Osteocyte (in vitro differentiated cells): ENCODE measurements around the gene NRP2. TPM values are rescaled to one million over a fixed set of nuclear protein-coding genes. Genes with fewer than 3 reads are reported as not detected.
A peak's percentile ranks its signal among the peaks of the same experiment; 100 is the strongest.

ENCODE experiments used
- DNase-seq: peaks from one replicate; pipeline ENCODE4 v3.0.0; 2021; ENCODE audit warnings: mixed read lengths; ENCODE audit not compliant: unreplicated experiment; ENCODE audit errors: extremely low spot score
- H3K27ac Mint-ChIP-seq: one replicate; pipeline ENCODE4 v1.8.0; 2021; ENCODE audit warnings: mild to moderate bottlenecking, mixed read lengths; ENCODE audit not compliant: unreplicated experiment
- H3K27me3 Mint-ChIP-seq: one replicate; pipeline ENCODE4 v1.8.0; 2021; ENCODE audit warnings: mixed read lengths; ENCODE audit not compliant: unreplicated experiment
- H3K36me3 Mint-ChIP-seq: one replicate; pipeline ENCODE4 v1.8.0; 2021; ENCODE audit warnings: mixed read lengths; ENCODE audit not compliant: unreplicated experiment
- H3K4me1 Mint-ChIP-seq: one replicate; pipeline ENCODE4 v1.8.0; 2021; ENCODE audit warnings: mixed read lengths; ENCODE audit not compliant: unreplicated experiment
- H3K4me3 Mint-ChIP-seq: one replicate; pipeline ENCODE4 v1.8.0; 2021; ENCODE audit warnings: mild to moderate bottlenecking, moderate library complexity, mixed read lengths; ENCODE audit not compliant: unreplicated experiment
- H3K9me3 Mint-ChIP-seq: one replicate; pipeline ENCODE4 v1.8.0; 2021; ENCODE audit warnings: mixed read lengths; ENCODE audit not compliant: unreplicated experiment
- total RNA-seq: library from RNA; stranded (reverse); gene quantifications from 2 replicates; pipeline ENCODE4 v1.2.1, GENCODE V29; 2021
- TF ChIP-seq, protein P1 (sequence below): fragments of 200-600 bp; sonication (generic); IDR thresholded peaks from 2 replicates; pipeline ENCODE4 v1.5.0; 2021; ENCODE audit warnings: antibody characterized with exemption, mild to moderate bottlenecking, moderate library complexity

Gene NRP2
- total RNA-seq, 1 donor from 2014 or later = 52.4 TPM

DNA sequence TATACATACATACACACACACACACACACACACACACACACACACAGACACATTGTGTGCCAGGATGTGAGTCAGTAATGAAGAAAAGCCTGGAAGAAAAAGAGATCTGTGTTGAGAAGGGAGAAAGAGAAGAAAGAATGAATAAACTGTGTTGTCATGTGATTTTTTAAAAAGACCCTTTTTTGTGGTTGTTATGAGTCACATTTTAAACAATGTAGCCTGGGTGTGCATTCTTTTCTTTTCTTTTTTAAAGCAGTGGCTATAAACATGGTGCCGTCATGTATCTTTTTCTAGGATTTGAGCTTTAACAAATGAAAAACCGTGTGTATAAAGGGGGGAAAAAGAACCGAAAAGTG is 87.2 kb downstream of the NRP2 start:
- Mint-ChIP-seq H3K27ac (peak overlapping the region; percentile 56), H3K36me3 (peaks cover 9% of the 10 kb centered on the region), H3K4me3 (no peak overlapping the region), H3K9me3 (no peaks in the 10 kb centered on the region), H3K4me1 (peaks cover 31% of the 10 kb centered on the region), H3K27me3 (no peaks in the 10 kb centered on the region)
- TF ChIP-seq, protein P1, sequence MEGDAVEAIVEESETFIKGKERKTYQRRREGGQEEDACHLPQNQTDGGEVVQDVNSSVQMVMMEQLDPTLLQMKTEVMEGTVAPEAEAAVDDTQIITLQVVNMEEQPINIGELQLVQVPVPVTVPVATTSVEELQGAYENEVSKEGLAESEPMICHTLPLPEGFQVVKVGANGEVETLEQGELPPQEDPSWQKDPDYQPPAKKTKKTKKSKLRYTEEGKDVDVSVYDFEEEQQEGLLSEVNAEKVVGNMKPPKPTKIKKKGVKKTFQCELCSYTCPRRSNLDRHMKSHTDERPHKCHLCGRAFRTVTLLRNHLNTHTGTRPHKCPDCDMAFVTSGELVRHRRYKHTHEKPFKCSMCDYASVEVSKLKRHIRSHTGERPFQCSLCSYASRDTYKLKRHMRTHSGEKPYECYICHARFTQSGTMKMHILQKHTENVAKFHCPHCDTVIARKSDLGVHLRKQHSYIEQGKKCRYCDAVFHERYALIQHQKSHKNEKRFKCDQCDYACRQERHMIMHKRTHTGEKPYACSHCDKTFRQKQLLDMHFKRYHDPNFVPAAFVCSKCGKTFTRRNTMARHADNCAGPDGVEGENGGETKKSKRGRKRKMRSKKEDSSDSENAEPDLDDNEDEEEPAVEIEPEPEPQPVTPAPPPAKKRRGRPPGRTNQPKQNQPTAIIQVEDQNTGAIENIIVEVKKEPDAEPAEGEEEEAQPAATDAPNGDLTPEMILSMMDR = no peak
- no peak for DNase-seq

DNA sequence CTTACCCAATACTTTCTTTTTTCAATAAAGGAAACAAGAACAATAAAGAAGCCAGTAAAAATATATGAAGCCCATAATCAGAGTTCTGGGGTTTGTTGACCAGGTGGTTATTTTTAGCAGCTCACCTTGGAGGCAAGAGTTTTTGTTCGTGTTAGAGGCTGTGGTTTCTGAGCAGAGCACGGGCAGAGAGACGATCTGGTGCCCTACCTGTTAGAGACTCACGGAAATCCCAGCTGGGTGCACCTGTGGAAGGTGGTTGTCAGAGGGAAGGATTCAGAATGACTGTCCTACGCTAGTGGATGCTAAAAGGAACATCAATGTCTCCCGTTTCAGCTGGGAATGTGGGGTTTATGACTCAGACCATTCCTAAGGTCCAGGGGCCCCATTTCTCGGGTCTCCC is 87.6 kb downstream of the NRP2 start:
- Mint-ChIP-seq H3K36me3 (peaks cover 9% of the 10 kb centered on the region), H3K9me3 (no peaks in the 10 kb centered on the region), H3K27me3 (no peaks in the 10 kb centered on the region), H3K27ac (peak overlapping the region; percentile 56), H3K4me3 (no peak overlapping the region), H3K4me1 (peaks cover 31% of the 10 kb centered on the region)
- TF ChIP-seq, protein P1 = no peak
- DNase-seq = no peak

DNA sequence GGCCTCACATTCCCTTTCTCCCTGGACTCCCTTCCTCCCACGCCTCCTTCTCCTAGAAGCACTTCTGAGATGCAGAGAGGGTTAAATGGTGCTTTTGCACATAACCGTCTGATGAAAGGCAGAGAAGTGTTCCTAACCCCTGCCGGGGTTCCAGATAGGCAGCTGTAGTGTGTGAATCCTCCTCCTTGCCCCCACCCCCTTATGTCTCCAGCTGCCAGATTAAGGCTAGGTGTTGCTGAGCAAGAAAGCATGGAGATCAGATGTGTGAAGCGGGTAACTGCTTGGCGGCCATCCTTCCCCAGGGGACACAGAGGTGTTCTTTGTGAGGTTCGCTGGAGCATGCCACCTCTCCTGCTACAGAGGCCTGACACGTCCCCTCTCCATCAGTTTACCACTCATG is 88.3 kb downstream of the NRP2 start:
- DNase-seq = no peak
- Mint-ChIP-seq H3K36me3 (peaks cover 9% of the 10 kb centered on the region), H3K9me3 (no peaks in the 10 kb centered on the region)

DNA sequence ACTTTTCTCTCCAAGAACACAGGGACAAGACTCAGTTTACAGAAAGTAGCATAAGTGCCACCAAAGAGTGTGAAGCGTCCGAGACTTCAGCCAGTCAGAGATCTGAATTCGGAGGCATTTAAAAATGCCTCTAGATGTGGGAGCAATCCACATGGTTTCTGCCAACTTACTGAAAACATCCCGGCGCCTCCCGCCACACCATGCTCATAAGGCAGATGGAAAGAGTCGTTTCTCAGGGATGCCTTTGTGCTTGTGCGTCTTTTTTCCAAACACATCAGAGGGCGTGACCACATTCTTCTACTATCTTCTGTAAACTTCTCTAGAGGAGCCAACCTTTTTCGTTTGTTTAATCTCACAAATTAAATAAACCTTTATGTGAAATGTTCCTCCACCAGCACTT is 88.7 kb downstream of the NRP2 start:
- Mint-ChIP-seq H3K27ac (no peak overlapping the region), H3K36me3 (peaks cover 9% of the 10 kb centered on the region), H3K4me1 (peaks cover 31% of the 10 kb centered on the region), H3K9me3 (no peaks in the 10 kb centered on the region), H3K4me3 (no peak overlapping the region), H3K27me3 (no peaks in the 10 kb centered on the region)
- no peak for DNase-seq
- TF ChIP-seq, protein P1 = no peak

More for the DNA sequence above, 88.3 kb downstream of the NRP2 start:
- TF ChIP-seq, protein P1 = no peak
- Mint-ChIP-seq H3K4me3 (no peak overlapping the region), H3K4me1 (peaks cover 31% of the 10 kb centered on the region), H3K27me3 (no peaks in the 10 kb centered on the region), H3K27ac (no peak overlapping the region)

DNA sequence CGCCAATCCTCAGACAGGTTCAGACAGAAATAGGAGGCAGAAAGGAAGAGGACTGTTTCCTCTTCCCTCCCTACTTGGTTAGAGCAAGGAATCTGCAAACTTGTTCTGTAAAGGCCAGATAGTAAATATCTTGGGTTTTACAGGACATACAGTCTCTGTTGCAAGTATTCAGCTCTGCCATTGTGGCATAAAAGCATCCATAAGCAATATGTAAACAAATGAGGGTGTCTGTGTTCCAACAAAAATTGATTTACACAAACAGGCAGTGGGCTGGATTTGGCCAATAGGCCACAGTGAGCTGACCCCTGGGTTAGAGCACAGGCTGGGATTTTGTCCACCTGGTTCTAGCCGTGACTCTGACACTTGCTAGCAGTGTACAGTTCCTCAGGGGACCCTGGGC is 89.4 kb downstream of the NRP2 start:
- peaks cover 30% of the 10 kb centered on the region for H3K4me1 Mint-ChIP-seq

More for the DNA sequence above, 89.4 kb downstream of the NRP2 start:
- no peak for DNase-seq
- no peaks in the 10 kb centered on the region for H3K27me3 Mint-ChIP-seq
- H3K27ac Mint-ChIP-seq = no peak overlapping the region
- H3K4me3 Mint-ChIP-seq = no peak overlapping the region
- TF ChIP-seq, protein P1 = no peak
- H3K36me3 Mint-ChIP-seq = peaks cover 13% of the 10 kb centered on the region
- no peaks in the 10 kb centered on the region for H3K9me3 Mint-ChIP-seq
